SH-SY5Y (cell line): ENCODE measurements around the gene TENT4B.

Experiments used
- GATA2 ChIP-seq: IDR thresholded peaks from 2 replicates; pipeline ENCODE4 v1.6.1; 2011; ENCODE audit warnings: mild to moderate bottlenecking, low read depth, low read length
- GATA3 ChIP-seq: IDR thresholded peaks from 2 replicates; pipeline ENCODE4 v1.6.1; 2011; ENCODE audit warnings: low read depth, mild to moderate bottlenecking, low read length, moderate library complexity

TENT4B gene

DNA sequence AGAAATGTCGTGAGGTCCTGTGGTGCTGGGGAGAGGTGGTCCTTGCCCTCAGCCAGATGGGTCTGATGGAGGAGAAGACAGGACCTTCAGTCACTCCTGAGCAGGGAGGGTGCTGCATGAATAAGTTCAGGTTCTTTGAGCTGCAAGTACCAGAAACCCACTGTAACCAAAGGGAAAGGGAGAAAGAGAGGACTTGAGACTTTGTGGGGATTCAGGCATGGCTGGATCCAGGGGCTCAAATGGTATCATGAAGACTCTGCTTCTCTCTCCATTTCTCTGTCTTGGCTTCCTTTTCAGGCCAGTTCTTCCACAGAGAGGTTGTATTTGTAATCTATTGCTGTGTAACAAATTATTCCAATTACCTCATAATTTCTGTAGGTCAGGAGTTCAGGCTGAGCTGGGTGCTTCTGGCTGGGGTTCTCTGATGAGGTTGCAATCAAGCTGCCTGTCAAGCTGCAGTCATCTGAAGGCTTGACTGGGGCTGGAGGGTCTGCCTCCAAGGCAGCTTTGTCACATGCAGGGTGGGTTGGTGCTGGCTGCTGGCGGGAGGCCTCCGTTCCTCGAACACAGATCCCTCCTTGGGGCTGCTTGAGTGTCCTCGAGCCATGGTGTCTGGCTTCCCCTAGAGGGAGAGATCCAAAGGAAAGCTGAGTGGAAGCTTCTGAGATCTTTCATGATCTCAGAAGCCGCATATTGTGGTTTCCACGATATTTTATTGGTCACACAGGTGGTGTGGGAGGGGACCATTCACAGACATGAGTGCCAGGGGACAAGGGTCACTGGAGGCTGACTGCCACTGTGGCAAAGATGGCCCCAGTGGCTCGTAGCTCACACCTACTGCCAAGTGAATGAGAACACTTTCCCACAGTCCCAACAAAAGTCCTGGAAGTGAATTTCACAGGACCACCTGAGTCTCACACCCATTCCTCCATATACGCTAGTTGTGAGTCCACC, 107.4 kb downstream of the TENT4B start:
- no peak for TF ChIP-seq GATA2
- no peak for TF ChIP-seq GATA3

DNA sequence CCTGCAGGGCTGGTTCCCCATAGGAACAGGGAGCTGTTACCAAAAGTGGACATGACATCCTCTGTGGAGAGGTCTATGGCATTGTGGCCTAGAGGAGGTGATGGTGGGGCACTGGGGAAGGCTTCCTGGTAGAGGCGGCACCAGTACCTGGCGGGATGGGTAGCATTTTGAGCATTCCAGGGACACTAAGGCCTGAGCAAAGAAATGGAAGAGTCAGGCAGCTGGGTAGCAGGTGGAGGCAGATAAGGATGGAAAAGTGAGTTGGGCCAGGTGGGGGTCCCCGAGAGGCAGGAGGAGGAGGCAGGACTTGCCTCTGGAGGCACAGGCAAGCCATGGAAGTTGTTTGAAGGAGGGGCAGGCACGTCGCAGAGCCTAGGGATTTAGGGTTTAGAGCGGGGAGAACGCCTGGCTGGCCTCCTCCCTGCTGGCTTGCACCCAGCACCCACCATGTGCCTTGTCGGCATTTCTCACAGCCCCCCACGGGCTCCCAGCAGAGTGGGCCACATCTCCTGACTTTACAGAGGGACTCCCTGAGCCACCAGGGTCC, 108.1 kb downstream of the TENT4B start:
- no peak for TF ChIP-seq GATA3
- TF ChIP-seq GATA2, result no peak

DNA sequence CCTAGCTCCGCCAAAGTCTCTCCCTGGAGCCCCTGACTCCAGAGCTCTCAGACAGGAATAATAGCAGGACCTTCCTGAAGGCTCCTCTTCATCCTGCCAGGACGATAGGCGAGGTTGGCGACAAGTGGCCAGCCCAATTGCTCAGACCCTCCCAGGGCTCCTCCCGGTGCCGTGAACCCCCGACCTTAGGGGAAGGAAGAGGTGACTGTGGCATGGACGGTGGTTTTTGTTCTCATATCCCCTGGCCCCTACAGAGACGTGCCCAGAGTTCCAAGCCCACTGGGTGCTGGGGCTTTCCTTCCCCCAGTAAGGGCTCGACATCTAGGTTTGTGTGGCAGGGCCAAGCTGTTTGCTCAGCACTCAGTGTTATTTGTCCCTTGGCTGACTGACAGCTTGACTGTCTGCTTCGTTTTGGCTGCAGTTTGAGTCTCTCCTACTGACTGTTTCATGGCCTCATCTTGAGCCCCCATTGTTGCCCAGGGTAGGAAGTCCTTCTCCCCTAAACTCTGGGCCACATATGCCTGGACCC, 108.7 kb downstream of the TENT4B start:
- no peak for TF ChIP-seq GATA3
- no peak for TF ChIP-seq GATA2

DNA sequence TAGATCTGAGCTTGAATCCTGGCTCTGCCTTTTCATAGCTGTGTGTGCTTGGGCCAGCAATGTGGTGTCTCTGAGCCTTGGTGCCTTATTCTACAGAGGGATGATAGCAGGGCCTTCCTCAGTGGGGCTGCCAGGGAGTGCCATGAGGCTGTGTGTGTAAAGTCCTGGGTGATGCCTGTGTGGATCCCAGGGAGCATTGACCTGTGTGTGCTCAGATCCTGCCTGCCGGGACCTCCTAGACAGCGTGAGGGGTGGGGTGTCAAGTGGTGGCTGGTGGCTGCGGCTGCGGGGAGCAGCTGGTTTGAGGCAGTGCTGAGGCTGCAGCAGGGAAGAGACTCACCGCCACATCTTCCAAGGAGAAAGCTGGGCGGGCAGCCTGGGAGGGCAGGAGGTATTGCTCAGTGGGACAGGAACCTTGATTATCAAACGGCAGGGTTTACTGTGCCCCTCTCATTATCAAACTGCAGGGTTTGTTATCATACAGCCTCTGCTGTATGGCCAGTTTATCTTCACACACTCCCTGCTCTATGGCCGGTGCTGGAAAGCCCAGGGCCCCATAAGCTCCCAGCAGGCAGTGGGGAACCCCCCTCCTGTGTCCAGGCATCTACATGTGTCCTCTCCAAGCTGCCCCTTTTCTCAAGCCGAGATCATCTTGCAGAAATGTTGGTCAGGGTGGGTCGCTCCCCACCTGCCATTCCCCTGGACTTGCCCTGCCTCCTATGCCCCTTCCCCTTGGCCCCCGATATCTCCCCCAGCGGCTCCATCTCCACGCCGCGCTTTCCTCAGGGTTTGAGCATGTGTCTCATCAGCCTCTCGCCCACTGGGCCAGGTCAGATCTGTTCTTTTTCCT, 110.2 kb downstream of the TENT4B start:
- no peak for TF ChIP-seq GATA2

DNA sequence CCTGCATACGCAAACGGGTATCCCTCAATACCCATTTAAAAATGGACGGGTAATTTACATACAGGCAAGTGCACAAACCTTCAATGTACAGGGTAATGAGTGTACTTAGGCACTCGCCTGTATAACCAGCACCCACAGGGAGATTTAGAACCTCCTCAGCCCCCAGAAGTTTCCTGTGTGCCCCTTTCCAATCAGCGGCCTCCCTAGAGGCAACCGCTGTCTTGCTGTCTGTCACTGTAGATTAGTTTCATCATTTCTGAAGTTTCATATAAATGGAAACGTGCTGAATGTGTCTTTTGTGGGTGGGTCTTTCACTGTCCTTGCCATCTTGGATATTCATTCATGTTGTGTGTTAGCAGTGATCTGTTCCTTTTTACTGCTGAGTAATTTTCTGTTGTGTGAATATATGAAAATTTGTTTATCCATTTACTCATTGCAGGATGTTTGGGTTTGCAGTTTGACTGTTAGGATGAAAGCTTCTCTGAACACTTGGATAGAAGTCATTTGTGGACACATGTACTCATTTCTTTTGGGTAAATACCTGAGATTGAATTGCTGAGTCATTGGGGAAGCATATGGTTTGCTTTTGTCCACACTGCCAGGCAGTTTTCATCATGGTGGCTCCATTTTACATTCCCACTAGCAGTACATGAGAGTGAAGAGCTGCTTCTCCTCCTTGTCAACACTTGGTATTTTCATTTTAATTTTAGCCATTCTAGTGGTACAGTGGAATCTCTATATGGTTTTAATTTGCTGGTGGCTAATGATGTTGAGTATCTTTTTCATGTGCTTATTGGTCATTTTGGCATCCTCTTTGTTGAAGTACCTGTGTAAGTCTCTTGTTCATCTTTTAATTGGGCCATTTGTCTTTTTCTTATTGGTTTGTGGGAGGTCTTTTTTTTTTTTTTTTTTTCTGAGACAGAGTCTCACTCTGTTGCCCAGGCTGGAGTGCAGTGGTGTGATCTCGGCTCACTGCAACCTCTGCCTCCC, 111.1 kb downstream of the TENT4B start:
- no peak for TF ChIP-seq GATA3
- TF ChIP-seq GATA2, result no peak

DNA sequence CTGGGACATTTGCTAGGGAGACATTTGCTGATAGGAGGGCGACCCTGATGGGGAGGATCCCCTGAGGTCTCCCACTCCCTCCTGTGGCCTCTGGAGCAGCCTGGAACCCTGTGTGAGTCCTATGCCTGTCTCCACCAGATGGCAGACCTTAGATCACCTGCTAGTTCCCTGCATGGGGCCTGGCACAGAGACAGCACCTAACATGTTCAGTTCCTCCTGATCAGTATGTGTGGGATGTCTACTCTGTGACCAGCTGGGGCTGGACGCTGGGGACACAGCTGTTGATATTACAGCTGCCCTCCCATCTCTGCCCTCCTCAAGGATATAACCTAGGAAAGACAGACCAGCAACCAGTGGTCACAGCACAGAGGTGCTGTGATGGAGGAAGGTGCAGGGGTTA, 112.2 kb downstream of the TENT4B start:
- TF ChIP-seq GATA2 (no peak), GATA3 (no peak)

DNA sequence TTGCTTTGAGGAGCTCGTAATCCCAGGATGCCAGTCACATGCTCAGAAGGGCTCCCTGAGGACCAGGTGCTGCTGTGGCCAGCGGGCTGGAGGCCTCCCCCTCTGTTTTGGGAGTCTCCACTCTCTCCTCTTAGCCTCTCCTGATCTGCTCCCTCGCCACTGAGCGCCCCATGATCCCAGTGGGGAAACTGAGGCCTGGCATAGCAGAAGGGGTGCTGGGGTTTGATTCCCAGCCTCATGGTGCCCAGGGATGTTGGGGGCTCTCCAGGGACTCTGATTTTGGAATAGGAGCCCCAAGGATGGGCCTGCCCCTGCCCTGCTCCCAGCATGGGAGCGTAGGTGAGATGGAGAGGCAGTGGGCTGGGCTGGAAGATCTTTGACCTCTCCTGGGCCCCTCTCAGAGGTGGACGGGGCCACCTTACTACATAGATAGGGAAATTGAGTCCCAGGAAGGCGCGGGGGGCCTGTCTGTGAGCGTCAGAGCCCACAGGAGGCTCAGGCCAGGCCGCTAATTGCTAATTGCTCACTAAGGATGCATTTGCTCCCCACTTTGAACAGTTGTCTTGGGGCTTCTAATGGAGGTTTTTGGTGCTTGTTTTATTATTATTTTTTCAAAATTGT, 112.7 kb downstream of the TENT4B start:
- TF ChIP-seq GATA2, result no peak
- no peak for TF ChIP-seq GATA3

DNA sequence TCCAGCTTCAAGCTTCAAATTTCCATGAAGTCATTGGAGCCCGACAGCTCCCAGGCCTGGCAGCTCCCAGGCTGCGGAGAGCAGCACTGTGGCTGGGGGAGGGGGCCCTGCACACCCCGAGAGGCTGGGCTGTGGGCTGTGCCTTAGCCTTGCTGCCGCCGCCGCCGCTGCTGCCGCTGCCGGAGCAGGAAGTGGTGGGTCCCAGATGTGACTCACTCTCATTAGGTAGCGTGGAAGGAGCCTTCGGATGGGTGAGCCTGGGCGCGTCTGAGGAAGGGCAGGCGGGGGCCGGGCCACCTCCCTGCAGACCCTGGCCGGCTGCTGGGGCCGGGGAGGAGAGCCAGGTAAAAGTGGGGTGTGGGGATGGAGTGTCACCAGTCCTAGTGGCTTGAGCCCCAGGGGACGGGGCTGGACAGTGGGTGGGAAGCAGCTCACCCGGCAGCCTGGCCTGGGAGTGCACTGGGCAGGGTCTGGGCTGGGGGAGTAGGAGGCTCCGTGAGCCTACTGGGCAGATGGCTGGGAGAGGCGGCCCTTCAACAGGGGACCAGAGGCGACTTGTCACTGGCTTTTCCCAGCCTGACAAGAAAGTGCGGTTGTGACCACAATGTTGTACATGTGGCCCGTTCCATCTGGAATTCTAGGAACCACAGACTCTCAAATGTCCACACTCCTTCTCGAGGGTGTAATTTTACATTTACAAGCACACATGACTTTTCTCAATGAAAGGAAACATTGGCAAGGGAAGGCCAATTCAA, 113.4 kb downstream of the TENT4B start, which contains the start of gene ADCY7:
Gene ADCY7 (plus strand): TSS at position 215 of the 755 bp plus-strand sequence. CDS start 21,629 bp downstream, outside the sequence.
- TF ChIP-seq GATA2 (no peak), GATA3 (no peak)

DNA sequence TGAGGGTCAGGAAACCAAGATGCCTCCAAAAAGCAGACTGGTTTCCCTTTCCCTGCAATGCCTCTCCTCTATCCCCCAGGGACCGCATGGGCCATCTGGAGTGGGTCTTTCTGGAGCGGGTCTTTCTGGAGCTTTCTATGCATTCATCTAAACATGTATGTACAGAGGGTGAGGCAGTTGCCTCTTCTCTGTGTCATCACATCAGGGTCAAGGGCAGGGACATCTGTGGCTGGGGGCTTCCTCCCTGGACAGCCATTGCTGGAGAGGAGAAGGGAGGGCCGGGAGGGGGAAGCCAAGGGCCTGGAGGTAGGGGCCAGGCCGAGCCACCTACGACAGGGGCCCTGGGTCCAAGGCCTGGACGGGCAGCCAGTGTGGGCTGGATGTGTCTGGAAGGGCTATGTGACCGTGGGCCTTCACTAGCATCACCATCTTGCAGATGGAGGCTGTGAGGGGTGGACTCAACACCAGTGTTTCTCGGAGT, 114.1 kb downstream of the TENT4B start:
- no peak for TF ChIP-seq GATA2
- no peak for TF ChIP-seq GATA3

DNA sequence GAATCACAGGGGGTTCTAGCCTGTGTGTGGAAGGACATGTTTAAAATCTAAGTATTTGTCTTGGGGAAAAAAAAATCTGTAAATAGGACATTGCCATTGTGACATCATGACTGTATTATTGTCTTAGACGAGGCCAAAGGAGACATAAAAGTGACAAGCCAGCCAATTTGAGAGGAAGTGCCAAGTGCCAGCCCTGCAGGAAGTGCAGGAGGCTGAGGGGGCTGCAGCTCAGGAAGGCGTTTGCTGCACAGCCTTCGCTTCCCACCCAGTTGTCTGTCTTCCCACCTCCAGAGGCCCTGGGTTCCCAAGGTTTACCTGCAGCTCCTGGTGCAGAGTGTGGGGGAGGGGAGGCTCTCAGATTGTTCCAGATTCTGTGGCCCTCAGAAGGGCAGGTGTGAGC, 114.5 kb downstream of the TENT4B start:
- no peak for TF ChIP-seq GATA2
- TF ChIP-seq GATA3, result no peak

DNA sequence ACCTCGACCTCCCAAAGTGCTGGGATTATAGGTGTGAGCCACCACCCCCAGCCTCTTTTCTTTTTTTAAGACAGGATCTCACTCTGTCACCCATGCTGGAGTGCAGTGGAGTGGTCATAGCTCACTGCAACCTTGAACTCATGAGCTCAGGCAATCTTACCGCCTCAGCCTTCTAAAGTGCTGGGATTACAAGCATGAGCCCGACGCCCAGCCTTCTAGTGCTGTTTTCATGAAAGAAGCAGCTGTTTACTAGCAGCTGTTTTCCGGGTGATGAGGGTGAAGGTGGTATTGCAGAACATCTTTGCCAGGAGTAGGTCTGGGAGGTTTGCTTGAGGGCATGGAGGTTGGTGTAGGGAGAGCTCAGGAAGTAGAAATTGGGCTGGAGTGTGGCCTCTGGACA, 115.2 kb downstream of the TENT4B start:
- TF ChIP-seq GATA2 (no peak), GATA3 (no peak)

DNA sequence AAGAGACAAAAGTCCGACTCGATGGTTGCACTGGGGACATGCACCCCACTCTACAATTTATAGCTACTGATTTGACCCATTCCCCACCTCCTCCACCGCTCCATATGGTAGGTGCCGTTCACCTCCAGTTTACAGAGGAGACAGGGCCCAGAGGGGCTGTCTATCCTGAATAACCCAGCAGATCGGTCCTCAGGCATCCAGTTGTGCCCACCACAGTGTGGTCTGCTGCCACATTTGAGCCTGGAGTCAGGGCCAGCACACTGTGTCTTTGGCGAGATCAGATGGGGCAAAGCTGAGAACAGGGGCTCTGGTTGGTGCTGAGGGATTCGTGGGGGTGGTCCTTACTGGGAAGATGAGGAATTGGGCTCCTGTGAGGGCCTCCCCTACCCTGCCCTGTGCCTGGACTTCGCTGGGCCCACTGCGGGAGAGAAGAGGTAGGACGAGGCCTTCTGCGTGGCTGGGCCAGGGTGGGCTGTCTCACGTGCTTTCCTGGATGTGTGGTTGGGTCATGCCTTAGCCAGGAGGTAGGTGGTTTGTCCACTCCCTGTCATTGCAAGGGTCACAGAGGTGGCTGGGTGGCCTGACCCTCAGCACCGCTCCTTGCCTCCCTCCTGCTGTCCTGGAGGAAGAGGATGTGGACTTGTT, 116.1 kb downstream of the TENT4B start:
- no peak for TF ChIP-seq GATA2
- no peak for TF ChIP-seq GATA3
